Measurements from ENCODE around the gene PROC. TPM values are rescaled to one million over a fixed set of nuclear protein-coding genes. Genes with fewer than 3 reads are reported as not detected.

Gene PROC
- total and polyA plus RNA-seq, 9 of the 15 experiments (the other 6 are each of a cell fraction or from before 2014, with no cell fraction given), result not detected

- TF ChIP-seq, protein P1, sequence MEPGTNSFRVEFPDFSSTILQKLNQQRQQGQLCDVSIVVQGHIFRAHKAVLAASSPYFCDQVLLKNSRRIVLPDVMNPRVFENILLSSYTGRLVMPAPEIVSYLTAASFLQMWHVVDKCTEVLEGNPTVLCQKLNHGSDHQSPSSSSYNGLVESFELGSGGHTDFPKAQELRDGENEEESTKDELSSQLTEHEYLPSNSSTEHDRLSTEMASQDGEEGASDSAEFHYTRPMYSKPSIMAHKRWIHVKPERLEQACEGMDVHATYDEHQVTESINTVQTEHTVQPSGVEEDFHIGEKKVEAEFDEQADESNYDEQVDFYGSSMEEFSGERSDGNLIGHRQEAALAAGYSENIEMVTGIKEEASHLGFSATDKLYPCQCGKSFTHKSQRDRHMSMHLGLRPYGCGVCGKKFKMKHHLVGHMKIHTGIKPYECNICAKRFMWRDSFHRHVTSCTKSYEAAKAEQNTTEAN (CRISPR knock-in tag; IDR thresholded peaks at IDR 0.05), result no peak
- TF ChIP-seq HDAC8 (tag; IDR thresholded peaks at IDR 0.05) (no peak), CHD2 (IDR thresholded peaks at IDR 0.05; ENCODE audit: low read depth, low read length) (no peak), E2F5 (CRISPR knock-in tag; IDR thresholded peaks at IDR 0.05) (no peak), BHLHE40 (IDR thresholded peaks at IDR 0.05; ENCODE audit: low read length) (0 out of 2 replicates have a peak, but pooled peaks have one; percentile 37), SAP30 (IDR thresholded peaks at IDR 0.05; ENCODE audit: borderline replicate concordance, insufficient read depth, low read depth, low read length, poor library complexity, severe bottlenecking) (no peak), GATA2 (CRISPR knock-in tag; IDR thresholded peaks at IDR 0.05) (no peak), KDM1A (IDR thresholded peaks at IDR 0.05) (no peak), BCOR (IDR thresholded peaks at IDR 0.05) (no peak), TAF7 (tag; IDR thresholded peaks at IDR 0.05) (no peak), HNRNPL (IDR thresholded peaks at IDR 0.05; ENCODE audit: low read depth, low read length) (peak; percentile 34; the same call in 1 of the 2 replicates)
- TF ChIP-seq, protein P2, sequence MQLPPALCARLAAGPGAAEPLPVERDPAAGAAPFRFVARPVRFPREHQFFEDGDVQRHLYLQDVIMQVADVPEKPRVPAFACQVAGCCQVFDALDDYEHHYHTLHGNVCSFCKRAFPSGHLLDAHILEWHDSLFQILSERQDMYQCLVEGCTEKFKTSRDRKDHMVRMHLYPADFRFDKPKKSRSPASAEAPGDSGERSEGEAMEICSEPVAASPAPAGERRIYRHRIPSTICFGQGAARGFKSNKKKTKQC (CRISPR knock-in tag; IDR thresholded peaks at IDR 0.05), result no peak
- TF ChIP-seq, protein P3, sequence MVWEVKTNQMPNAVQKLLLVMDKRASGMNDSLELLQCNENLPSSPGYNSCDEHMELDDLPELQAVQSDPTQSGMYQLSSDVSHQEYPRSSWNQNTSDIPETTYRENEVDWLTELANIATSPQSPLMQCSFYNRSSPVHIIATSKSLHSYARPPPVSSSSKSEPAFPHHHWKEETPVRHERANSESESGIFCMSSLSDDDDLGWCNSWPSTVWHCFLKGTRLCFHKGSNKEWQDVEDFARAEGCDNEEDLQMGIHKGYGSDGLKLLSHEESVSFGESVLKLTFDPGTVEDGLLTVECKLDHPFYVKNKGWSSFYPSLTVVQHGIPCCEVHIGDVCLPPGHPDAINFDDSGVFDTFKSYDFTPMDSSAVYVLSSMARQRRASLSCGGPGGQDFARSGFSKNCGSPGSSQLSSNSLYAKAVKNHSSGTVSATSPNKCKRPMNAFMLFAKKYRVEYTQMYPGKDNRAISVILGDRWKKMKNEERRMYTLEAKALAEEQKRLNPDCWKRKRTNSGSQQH (CRISPR knock-in tag; IDR thresholded peaks at IDR 0.05), result no peak
- TF ChIP-seq, protein P4, sequence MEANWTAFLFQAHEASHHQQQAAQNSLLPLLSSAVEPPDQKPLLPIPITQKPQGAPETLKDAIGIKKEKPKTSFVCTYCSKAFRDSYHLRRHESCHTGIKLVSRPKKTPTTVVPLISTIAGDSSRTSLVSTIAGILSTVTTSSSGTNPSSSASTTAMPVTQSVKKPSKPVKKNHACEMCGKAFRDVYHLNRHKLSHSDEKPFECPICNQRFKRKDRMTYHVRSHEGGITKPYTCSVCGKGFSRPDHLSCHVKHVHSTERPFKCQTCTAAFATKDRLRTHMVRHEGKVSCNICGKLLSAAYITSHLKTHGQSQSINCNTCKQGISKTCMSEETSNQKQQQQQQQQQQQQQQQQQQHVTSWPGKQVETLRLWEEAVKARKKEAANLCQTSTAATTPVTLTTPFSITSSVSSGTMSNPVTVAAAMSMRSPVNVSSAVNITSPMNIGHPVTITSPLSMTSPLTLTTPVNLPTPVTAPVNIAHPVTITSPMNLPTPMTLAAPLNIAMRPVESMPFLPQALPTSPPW (CRISPR knock-in tag; IDR thresholded peaks at IDR 0.05), result 0 out of 2 replicates have a peak, but pooled peaks have one; percentile 11
These were observed 4.6 kb downstream of the PROC start (continued) for GRCh38 chr2:127422559-127423477.
